Natural killer cell (primary cell): ENCODE results near the gene CACNA1A. TPM values are rescaled to one million over a fixed set of nuclear protein-coding genes. Genes with fewer than 3 reads are reported as not detected.
A peak's percentile ranks its signal among the peaks of the same experiment; 100 is the strongest.

Experiments used
- ATAC-seq, 3 donors: fragments of 150-1000 bp in 2 of 3; fragments of 200-7000 bp in 1 of 3; cut with Tn5 transposase; 1 replicate in 1 of 3; 2 replicates in 2 of 3; pipeline ENCODE4 v1.10.0; 2021; ENCODE audit warnings: mild to moderate bottlenecking in 2 of 3, moderate library complexity in 2 of 3
- DNase-seq, 2 donors: peaks; one replicate each; pipeline versions ENCODE4 v3.0.0 to v3.0.0-alpha.2; 2013 to 2021; ENCODE audit warnings: mixed read lengths in 1 of 2
- H3K27ac ChIP-seq: one replicate; pipeline ENCODE4 v1.5.1; 2013; ENCODE audit warnings: mild to moderate bottlenecking, low read length
- H3K27me3 ChIP-seq: one replicate; pipeline ENCODE4 v1.6.1; 2013; ENCODE audit warnings: low read length; ENCODE audit not compliant: control insufficient read depth, insufficient read depth
- H3K36me3 ChIP-seq: one replicate; pipeline ENCODE4 v1.6.1; 2013; ENCODE audit warnings: low read length; ENCODE audit not compliant: control insufficient read depth, insufficient read depth
- H3K4me1 ChIP-seq: one replicate; pipeline ENCODE4 v1.6.1; 2013; ENCODE audit warnings: low read length; ENCODE audit not compliant: control insufficient read depth, insufficient read depth
- H3K4me3 ChIP-seq: one replicate; pipeline ENCODE4 v1.5.1; 2013; ENCODE audit warnings: low read length
- H3K9me3 ChIP-seq: one replicate; pipeline ENCODE4 v1.6.1; 2013; ENCODE audit warnings: low read length; ENCODE audit not compliant: control insufficient read depth, insufficient read depth
- H3K27ac Mint-ChIP-seq, 2 donors: one replicate each; pipeline ENCODE4 v1.8.0; 2022; ENCODE audit warnings: mild to moderate bottlenecking in 2 of 2, mixed read lengths in 2 of 2, moderate library complexity in 1 of 2
- H3K27me3 Mint-ChIP-seq, 2 donors: one replicate each; pipeline ENCODE4 v1.8.0; 2022; ENCODE audit warnings: low read depth in 2 of 2, mixed read lengths in 2 of 2
- H3K36me3 Mint-ChIP-seq: one replicate; pipeline ENCODE4 v1.8.0; 2022; ENCODE audit warnings: mixed read lengths
- H3K4me1 Mint-ChIP-seq, 2 donors: one replicate each; pipeline ENCODE4 v1.8.0; 2022; ENCODE audit warnings: mixed read lengths in 2 of 2
- H3K4me3 Mint-ChIP-seq: one replicate; pipeline ENCODE4 v1.8.0; 2022; ENCODE audit warnings: mild to moderate bottlenecking, moderate library complexity, mixed read lengths
- H3K9me3 Mint-ChIP-seq, 2 donors: one replicate each; pipeline ENCODE4 v1.8.0; 2022; ENCODE audit warnings: mixed read lengths in 2 of 2
- CTCF ChIP-seq: fragments of 200-600 bp; IDR thresholded peaks from one replicate; pipeline ENCODE4 v1.8.0; 2022; ENCODE audit warnings: antibody characterized with exemption
- WGBS: methylation state at CpG from one replicate; pipeline ENCODE4 v1.1.7; 2013; ENCODE audit warnings: missing lambda C conversion rate; ENCODE audit not compliant: insufficient coverage; 5-methylcytosine and 5-hydroxymethylcytosine counted together
- intact Hi-C: fragments of 100-400 bp; cut with micrococcal nuclease; formaldehyde crosslinking; loops from one replicate; pipeline ENCODE4 v1.14.2; 2022
- total RNA-seq, 4 donors: library from RNA; stranded (reverse); fragments of 120-200 nt in 1 of 4; gene quantifications; one replicate each; pipeline versions ENCODE4 v1.2.3 to v1.2.4, GENCODE V29; 2013 to 2022

The CACNA1A gene
- total RNA-seq, 3 donors from 2014 or later (not counting 1 experiment from before 2014, with no cell fraction given), result 0.59 to 0.85 (median 0.75) TPM

DNA sequence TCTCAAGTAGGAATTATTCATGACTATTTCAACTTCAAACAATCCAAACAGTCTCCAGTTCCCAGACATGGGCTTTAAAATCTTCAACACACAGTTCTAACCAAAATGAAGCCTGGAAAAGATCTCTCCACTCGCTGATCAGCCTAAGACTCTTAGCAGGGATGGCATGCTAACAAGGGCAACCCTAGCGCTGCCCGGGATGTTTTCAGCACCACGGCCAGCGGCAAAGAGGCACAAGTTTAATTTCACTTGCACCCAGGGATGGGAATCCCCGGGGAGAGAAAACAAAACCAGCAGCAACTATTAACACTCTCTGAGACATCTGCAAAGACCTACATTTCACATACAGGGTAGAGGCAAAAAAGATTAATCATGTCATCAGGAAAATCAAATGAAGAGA is 43.0 kb downstream of the CACNA1A start:
- no peak for ATAC-seq
- no peak for TF ChIP-seq CTCF
- Histone ChIP-seq H3K36me3 (no peaks in the 10 kb centered on the region), H3K9me3 (no peaks in the 10 kb centered on the region), H3K27ac (no peak overlapping the region), H3K4me3 (no peak overlapping the region), H3K27me3 (no peaks in the 10 kb centered on the region), H3K4me1 (no peaks in the 10 kb centered on the region)
- peak in 1 of 2 donors; percentile 8 for DNase-seq
- Mint-ChIP-seq H3K9me3 (no peaks in the 10 kb centered on the region), H3K4me3 (no peak overlapping the region), H3K36me3 (no peaks in the 10 kb centered on the region), H3K4me1 (no peaks in the 10 kb centered on the region), H3K27ac (no peak overlapping the region), H3K27me3 (peaks cover 12 to 18% of the 10 kb centered on the region in 2 donors)
- intact Hi-C loops, result no loop called here
- 15% methylated on average over 6 of the region's 6 CpGs for WGBS

DNA sequence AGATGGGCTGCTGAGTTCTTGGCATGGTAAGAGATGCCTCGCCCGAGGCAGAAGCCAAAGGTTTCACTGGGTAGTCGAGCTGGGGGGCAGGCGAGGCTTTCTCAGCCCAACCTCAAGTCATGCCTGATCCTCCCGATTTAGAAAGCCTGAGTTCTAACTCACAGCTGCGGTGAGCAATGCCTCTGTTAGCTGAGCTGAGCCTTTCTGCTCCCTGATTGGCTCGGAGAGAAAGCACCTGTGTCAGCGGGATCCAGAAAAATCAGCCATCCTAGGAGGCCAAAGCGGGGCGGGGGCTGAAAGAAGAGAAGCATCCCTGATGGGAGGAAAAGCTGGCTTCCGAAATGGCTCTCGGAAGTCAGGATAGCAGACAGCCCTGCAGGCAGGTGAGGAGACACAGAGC is 44.7 kb downstream of the CACNA1A start:
- 78% methylated on average over 12 of the region's 12 CpGs for WGBS
- Histone ChIP-seq H3K27me3 (no peaks in the 10 kb centered on the region), H3K27ac (no peak overlapping the region), H3K4me3 (no peak overlapping the region), H3K9me3 (no peaks in the 10 kb centered on the region), H3K36me3 (no peaks in the 10 kb centered on the region), H3K4me1 (no peaks in the 10 kb centered on the region)
- intact Hi-C loops, result no loop called here
- Mint-ChIP-seq H3K27ac (no peak overlapping the region), H3K9me3 (no peaks in the 10 kb centered on the region), H3K36me3 (no peaks in the 10 kb centered on the region), H3K27me3 (peaks cover 13 to 18% of the 10 kb centered on the region in 2 donors), H3K4me1 (no peaks in the 10 kb centered on the region), H3K4me3 (no peak overlapping the region)
- no peak for DNase-seq
- TF ChIP-seq CTCF, result no peak
- ATAC-seq, result no peak

DNA sequence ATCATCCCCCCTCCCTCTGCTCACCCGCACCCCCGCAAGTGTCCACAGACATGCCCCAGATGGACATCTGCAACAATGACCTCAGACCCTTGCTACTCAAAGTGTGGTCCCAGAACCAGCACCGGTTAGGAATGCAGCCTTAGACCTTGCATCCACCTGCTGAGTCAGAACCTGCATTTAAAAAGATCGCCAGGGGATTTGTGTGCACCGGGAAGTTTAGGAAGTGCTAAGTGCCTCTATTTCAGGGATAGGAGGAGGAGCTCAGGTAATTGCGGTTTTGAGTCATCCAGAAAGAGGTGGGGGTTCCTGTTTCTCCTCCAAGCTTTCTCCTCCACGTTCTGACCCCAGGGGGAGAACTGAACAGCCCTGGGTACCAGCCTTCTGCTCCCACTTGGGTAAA is 46.2 kb downstream of the CACNA1A start:
- intact Hi-C loops, result no loop called here
- no peaks in the 10 kb centered on the region for H3K9me3 Mint-ChIP-seq
- no peaks in the 10 kb centered on the region for H3K4me1 Mint-ChIP-seq

More for the DNA sequence above, 46.2 kb downstream of the CACNA1A start:
- no peak overlapping the region for H3K4me3 ChIP-seq
- Mint-ChIP-seq H3K36me3 (no peaks in the 10 kb centered on the region), H3K27ac (no peak overlapping the region), H3K27me3 (peaks cover 14 to 23% of the 10 kb centered on the region in 2 donors), H3K4me3 (no peak overlapping the region)
- no peak overlapping the region for H3K27ac ChIP-seq
- no peaks in the 10 kb centered on the region for H3K27me3 ChIP-seq
- ATAC-seq, result no peak
- H3K9me3 ChIP-seq, result no peaks in the 10 kb centered on the region
- 48% methylated on average over 6 of the region's 7 CpGs for WGBS
- no peak for DNase-seq
- TF ChIP-seq CTCF, result no peak
- no peaks in the 10 kb centered on the region for H3K4me1 ChIP-seq
- H3K36me3 ChIP-seq, result no peaks in the 10 kb centered on the region
